CD8-positive, alpha-beta memory T cell (primary cell): ENCODE results near the gene TLE4. TPM values are rescaled to one million over a fixed set of nuclear protein-coding genes. Genes with fewer than 3 reads are reported as not detected.

Experiments used
- CTCF ChIA-PET: fragments of 350-600 bp; sonication (Branson Sonifier 250); formaldehyde crosslinking; loops from one replicate; lab custom pipeline; 2021; ENCODE audit warnings: antibody characterized with exemption; lab: Charles Lee
- POLR2A ChIA-PET: fragments of 350-600 bp; sonication (Branson Sonifier 250); formaldehyde crosslinking; loops from one replicate; lab custom pipeline; 2021; ENCODE audit warnings: antibody characterized with exemption; lab: Charles Lee
- DNase-seq, 5 donors: peaks; one replicate each; pipeline versions ENCODE4 v3.0.0 to v3.0.0-alpha.2; 2020 to 2022; ENCODE audit warnings: mixed read lengths in 1 of 5
- H3K27ac ChIP-seq: one replicate; pipeline ENCODE4 v1.7.0; 2013; ENCODE audit warnings: low read depth, mild to moderate bottlenecking, low read length, moderate library complexity
- H3K27me3 ChIP-seq: 2 replicates; pipeline ENCODE4 v1.7.0; 2013; ENCODE audit warnings: low read length, mild to moderate bottlenecking; ENCODE audit not compliant: insufficient read depth, poor library complexity, severe bottlenecking
- H3K36me3 ChIP-seq: 2 replicates; pipeline ENCODE4 v1.7.0; 2013; ENCODE audit warnings: mild to moderate bottlenecking, low read length, moderate library complexity; ENCODE audit not compliant: insufficient read depth
- H3K4me1 ChIP-seq: 2 replicates; pipeline ENCODE4 v1.7.0; 2013; ENCODE audit warnings: mild to moderate bottlenecking, low read length, moderate library complexity; ENCODE audit not compliant: insufficient read depth
- H3K4me3 ChIP-seq: 2 replicates; pipeline ENCODE4 v1.7.0; 2013; ENCODE audit warnings: mild to moderate bottlenecking, low read length
- H3K9me3 ChIP-seq: 2 replicates; pipeline ENCODE4 v1.7.0; 2013; ENCODE audit warnings: mild to moderate bottlenecking, low read length
- H3K27ac Mint-ChIP-seq, 8 donors: one replicate each; pipeline ENCODE4 v1.8.0; 2020 to 2021; ENCODE audit warnings: mixed read lengths in 8 of 8, mild to moderate bottlenecking in 6 of 8, inconsistent platforms in 3 of 8, moderate library complexity in 3 of 8
- H3K27me3 Mint-ChIP-seq, 2 donors: one replicate each; pipeline ENCODE4 v1.8.0; 2020 to 2021; ENCODE audit warnings: mixed read lengths in 2 of 2, mild to moderate bottlenecking in 1 of 2, moderate library complexity in 1 of 2
- H3K36me3 Mint-ChIP-seq, 3 donors: one replicate each; pipeline ENCODE4 v1.8.0; 2020 to 2021; ENCODE audit warnings: mixed read lengths in 3 of 3, inconsistent platforms in 1 of 3, mild to moderate bottlenecking in 1 of 3
- H3K4me1 Mint-ChIP-seq, 3 donors: one replicate each; pipeline ENCODE4 v1.8.0; 2020 to 2021; ENCODE audit warnings: mixed read lengths in 3 of 3, inconsistent platforms in 1 of 3, mild to moderate bottlenecking in 1 of 3
- H3K4me3 Mint-ChIP-seq, 7 donors: one replicate each; pipeline ENCODE4 v1.8.0; 2020 to 2021; ENCODE audit warnings: mixed read lengths in 7 of 7, mild to moderate bottlenecking in 6 of 7, moderate library complexity in 4 of 7, inconsistent platforms in 2 of 7
- H3K9me3 Mint-ChIP-seq, 5 donors: one replicate each; pipeline ENCODE4 v1.8.0; 2020 to 2022; ENCODE audit warnings: mixed read lengths in 5 of 5, mild to moderate bottlenecking in 3 of 5, moderate library complexity in 2 of 5, inconsistent platforms in 1 of 5
- polyA plus RNA-seq: library from polyadenylated mRNA; unstranded; fragments of 300-500 nt; fragmentation: Illumina TruSeq; gene quantifications from one replicate; pipeline ENCODE4 v1.2.3, GENCODE V29; 2021
- total RNA-seq, 2 experiments: library from RNA; stranded (reverse); gene quantifications; one replicate each; pipeline ENCODE4 v1.2.3, GENCODE V29; 2021

The TLE4 gene
- total and polyA plus RNA-seq, 3 experiments from 2014 or later: 28.1 to 41.6 (median 29.2) TPM

- Mint-ChIP-seq H3K27me3 (peaks cover 4 to 7% of the 10 kb centered on the region in 2 donors), H3K36me3 (peaks cover 0 to 18% (median 3%) of the 10 kb centered on the region in 3 donors), H3K27ac (peak overlapping the region in 7 of 8 donors; percentile 92 to 98 (median 97)), H3K4me3 (peak overlapping the region in 6 of 7 donors; percentile 91 to 97 (median 95)), H3K9me3 (peaks cover 0 to 3% (median 0%) of the 10 kb centered on the region in 5 donors), H3K4me1 (peaks cover 48 to 59% (median 57%) of the 10 kb centered on the region in 3 donors)
- ChIA-PET POLR2A (interaction anchor here (1.3 kb wide), 2 partner anchors 9 to 51 kb away, joined by 4 to 5 read pairs; no protein-coding TSS in a partner anchor), CTCF (no interaction called here)
- peak overlapping the region; percentile 76 for H3K27ac ChIP-seq
- no peaks in the 10 kb centered on the region for H3K27me3 ChIP-seq
- no peaks in the 10 kb centered on the region for H3K9me3 ChIP-seq
- H3K36me3 ChIP-seq: no peaks in the 10 kb centered on the region
- peak in 1 of 5 donors; percentile 47 for DNase-seq
- H3K4me1 ChIP-seq: peaks cover 44% of the 10 kb centered on the region
- H3K4me3 ChIP-seq: peak overlapping the region; percentile 79
Observed at GRCh38 chr9:79573412-79573923, 1.7 kb downstream of the TLE4 start.

GRCh38 chr9:79574136-79574535, 2.4 kb downstream of the TLE4 start:
- H3K4me3 Mint-ChIP-seq: peak overlapping the region in 6 of 7 donors; percentile 91 to 97 (median 95)
- DNase-seq: no peak
- peaks cover 4 to 7% of the 10 kb centered on the region in 2 donors for H3K27me3 Mint-ChIP-seq
- ChIA-PET POLR2A (interaction anchor here (0.7 to 1.3 kb wide), 3 partner anchors 8 to 107 kb away, joined by 4 to 5 read pairs (median 4); no protein-coding TSS in a partner anchor), CTCF (no interaction called here)
- peak overlapping the region in 7 of 8 donors; percentile 30 to 98 (median 97) for H3K27ac Mint-ChIP-seq
- peaks cover 0 to 3% (median 0%) of the 10 kb centered on the region in 5 donors for H3K9me3 Mint-ChIP-seq
- no peaks in the 10 kb centered on the region for H3K27me3 ChIP-seq
- peaks cover 0 to 20% (median 3%) of the 10 kb centered on the region in 3 donors for H3K36me3 Mint-ChIP-seq
- H3K4me1 Mint-ChIP-seq: peaks cover 54 to 65% (median 64%) of the 10 kb centered on the region in 3 donors
- H3K4me1 ChIP-seq: peaks cover 47% of the 10 kb centered on the region
- no peaks in the 10 kb centered on the region for H3K36me3 ChIP-seq
- peak overlapping the region; percentile 79 for H3K4me3 ChIP-seq
- H3K9me3 ChIP-seq: no peaks in the 10 kb centered on the region
- H3K27ac ChIP-seq: no peak overlapping the region

- no peak overlapping the region for H3K4me3 ChIP-seq
- peaks cover 51% of the 10 kb centered on the region for H3K4me1 ChIP-seq
- Mint-ChIP-seq H3K4me1 (peaks cover 56 to 70% (median 68%) of the 10 kb centered on the region in 3 donors), H3K36me3 (peaks cover 0 to 20% (median 3%) of the 10 kb centered on the region in 3 donors), H3K27ac (peak overlapping the region in 6 of 8 donors; percentile 49 to 98 (median 97)), H3K9me3 (peaks cover 0 to 3% (median 0%) of the 10 kb centered on the region in 5 donors), H3K27me3 (peaks cover 3 to 7% of the 10 kb centered on the region in 2 donors), H3K4me3 (peak overlapping the region in 6 of 7 donors; percentile 91 to 97 (median 95))
- no peaks in the 10 kb centered on the region for H3K27me3 ChIP-seq
- no peak for DNase-seq
- ChIA-PET POLR2A (no interaction called here), CTCF (no interaction called here)
- no peaks in the 10 kb centered on the region for H3K36me3 ChIP-seq
- no peak overlapping the region for H3K27ac ChIP-seq
- no peaks in the 10 kb centered on the region for H3K9me3 ChIP-seq
Observed at GRCh38 chr9:79574781-79575180, 3.0 kb downstream of the TLE4 start.

- DNase-seq: no peak
- H3K9me3 Mint-ChIP-seq: peaks cover 0 to 3% (median 0%) of the 10 kb centered on the region in 5 donors
- Histone ChIP-seq H3K27me3 (no peaks in the 10 kb centered on the region), H3K27ac (no peak overlapping the region), H3K4me3 (no peak overlapping the region), H3K9me3 (no peaks in the 10 kb centered on the region), H3K36me3 (no peaks in the 10 kb centered on the region), H3K4me1 (peaks cover 51% of the 10 kb centered on the region)
- peaks cover 0 to 24% (median 3%) of the 10 kb centered on the region in 3 donors for H3K36me3 Mint-ChIP-seq
- no peaks in the 10 kb centered on the region for H3K27me3 Mint-ChIP-seq
- H3K4me3 Mint-ChIP-seq: peak overlapping the region in 6 of 7 donors; percentile 5 to 61 (median 22)
- ChIA-PET POLR2A (interaction anchor here (1.1 kb wide), 1 partner anchor 50 kb away, joined by 3 read pairs; no protein-coding TSS in a partner anchor), CTCF (no interaction called here)
- peak overlapping the region in 7 of 8 donors; percentile 0 to 72 (median 23) for H3K27ac Mint-ChIP-seq
- H3K4me1 Mint-ChIP-seq: peaks cover 57 to 71% (median 70%) of the 10 kb centered on the region in 3 donors
Observed at GRCh38 chr9:79575547-79575946, 3.8 kb downstream of the TLE4 start.

- Histone ChIP-seq H3K27ac (no peak overlapping the region), H3K36me3 (no peaks in the 10 kb centered on the region), H3K4me1 (peaks cover 74% of the 10 kb centered on the region), H3K27me3 (no peaks in the 10 kb centered on the region), H3K4me3 (no peak overlapping the region), H3K9me3 (no peaks in the 10 kb centered on the region)
- H3K27me3 Mint-ChIP-seq: no peaks in the 10 kb centered on the region
- POLR2A ChIA-PET: no interaction called here
- no peak for DNase-seq
- peak overlapping the region; percentile 32 to 85 (median 60) for H3K27ac Mint-ChIP-seq
- H3K4me3 Mint-ChIP-seq: peak overlapping the region in 4 of 7 donors; percentile 16 to 69 (median 30)
- peaks cover 0 to 3% (median 0%) of the 10 kb centered on the region in 5 donors for H3K9me3 Mint-ChIP-seq
- peaks cover 0 to 27% (median 3%) of the 10 kb centered on the region in 3 donors for H3K36me3 Mint-ChIP-seq
- CTCF ChIA-PET: no interaction called here
- H3K4me1 Mint-ChIP-seq: peaks cover 83 to 97% (median 96%) of the 10 kb centered on the region in 3 donors
Observed at GRCh38 chr9:79577969-79578723, 6.4 kb downstream of the TLE4 start.

- H3K27ac Mint-ChIP-seq: peak overlapping the region; percentile 8 to 79 (median 26)
- H3K9me3 Mint-ChIP-seq: no peaks in the 10 kb centered on the region
- H3K36me3 Mint-ChIP-seq: peaks cover 0 to 22% (median 3%) of the 10 kb centered on the region in 3 donors
- no peak for DNase-seq
- H3K27me3 Mint-ChIP-seq: no peaks in the 10 kb centered on the region
- H3K27ac ChIP-seq: no peak overlapping the region
- CTCF ChIA-PET: no interaction called here
- POLR2A ChIA-PET: no interaction called here
- H3K4me1 Mint-ChIP-seq: peaks cover 87 to 100% (median 99%) of the 10 kb centered on the region in 3 donors
- H3K9me3 ChIP-seq: no peaks in the 10 kb centered on the region
- H3K4me3 Mint-ChIP-seq: peak overlapping the region in 3 of 7 donors; percentile 2 to 20 (median 11)
- no peaks in the 10 kb centered on the region for H3K27me3 ChIP-seq
- H3K4me1 ChIP-seq: peaks cover 80% of the 10 kb centered on the region
- H3K4me3 ChIP-seq: no peak overlapping the region
- no peaks in the 10 kb centered on the region for H3K36me3 ChIP-seq
Observed at GRCh38 chr9:79578891-79579290, 7.1 kb downstream of the TLE4 start.

GRCh38 chr9:79579624-79580023, 7.9 kb downstream of the TLE4 start:
- Mint-ChIP-seq H3K36me3 (peaks cover 0 to 25% (median 3%) of the 10 kb centered on the region in 3 donors), H3K4me1 (peaks cover 88 to 100% (median 99%) of the 10 kb centered on the region in 3 donors), H3K4me3 (no peak overlapping the region), H3K9me3 (no peaks in the 10 kb centered on the region), H3K27ac (peak overlapping the region in 4 of 8 donors; percentile 10 to 55 (median 22)), H3K27me3 (no peaks in the 10 kb centered on the region)
- Histone ChIP-seq H3K27me3 (no peaks in the 10 kb centered on the region), H3K9me3 (no peaks in the 10 kb centered on the region), H3K27ac (no peak overlapping the region), H3K4me3 (no peak overlapping the region), H3K4me1 (peaks cover 80% of the 10 kb centered on the region), H3K36me3 (no peaks in the 10 kb centered on the region)
- no peak for DNase-seq
- ChIA-PET POLR2A (no interaction called here), CTCF (interaction anchor here (1.4 kb wide), 1 partner anchor 8 kb away, joined by 4 read pairs; the partner anchor contains the start of gene TLE4)
